GM18519 (cell line): ENCODE data around the gene CD276.

Source experiments
- ATAC-seq: cut with Tn5 transposase; IDR thresholded peaks from one replicate; pipeline ENCODE4 v1.9.1; 2021; ENCODE audit warnings: mild to moderate bottlenecking, moderate library complexity; ENCODE audit not compliant: unreplicated experiment, low FRiP score

Gene CD276

DNA sequence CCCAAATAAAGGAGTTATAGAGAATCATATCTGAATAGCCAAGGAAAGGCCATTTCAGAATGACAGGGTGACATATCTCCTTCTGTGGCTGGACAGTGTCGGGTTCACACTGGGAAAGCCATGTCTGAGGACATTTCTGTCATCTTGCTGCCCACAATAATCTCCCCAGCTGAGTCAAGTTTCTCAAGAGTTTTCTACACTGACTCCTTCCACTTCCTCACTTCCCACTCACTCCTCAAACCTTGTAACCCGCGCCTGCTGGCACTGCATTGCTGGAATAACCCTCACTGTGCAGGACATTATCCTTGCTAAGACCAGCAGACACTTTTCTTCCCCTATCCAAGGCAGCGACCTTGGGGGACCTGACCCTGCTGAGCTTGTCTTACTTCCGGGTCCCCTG is 74.3 kb downstream of the CD276 start:
- ATAC-seq = no peak

DNA sequence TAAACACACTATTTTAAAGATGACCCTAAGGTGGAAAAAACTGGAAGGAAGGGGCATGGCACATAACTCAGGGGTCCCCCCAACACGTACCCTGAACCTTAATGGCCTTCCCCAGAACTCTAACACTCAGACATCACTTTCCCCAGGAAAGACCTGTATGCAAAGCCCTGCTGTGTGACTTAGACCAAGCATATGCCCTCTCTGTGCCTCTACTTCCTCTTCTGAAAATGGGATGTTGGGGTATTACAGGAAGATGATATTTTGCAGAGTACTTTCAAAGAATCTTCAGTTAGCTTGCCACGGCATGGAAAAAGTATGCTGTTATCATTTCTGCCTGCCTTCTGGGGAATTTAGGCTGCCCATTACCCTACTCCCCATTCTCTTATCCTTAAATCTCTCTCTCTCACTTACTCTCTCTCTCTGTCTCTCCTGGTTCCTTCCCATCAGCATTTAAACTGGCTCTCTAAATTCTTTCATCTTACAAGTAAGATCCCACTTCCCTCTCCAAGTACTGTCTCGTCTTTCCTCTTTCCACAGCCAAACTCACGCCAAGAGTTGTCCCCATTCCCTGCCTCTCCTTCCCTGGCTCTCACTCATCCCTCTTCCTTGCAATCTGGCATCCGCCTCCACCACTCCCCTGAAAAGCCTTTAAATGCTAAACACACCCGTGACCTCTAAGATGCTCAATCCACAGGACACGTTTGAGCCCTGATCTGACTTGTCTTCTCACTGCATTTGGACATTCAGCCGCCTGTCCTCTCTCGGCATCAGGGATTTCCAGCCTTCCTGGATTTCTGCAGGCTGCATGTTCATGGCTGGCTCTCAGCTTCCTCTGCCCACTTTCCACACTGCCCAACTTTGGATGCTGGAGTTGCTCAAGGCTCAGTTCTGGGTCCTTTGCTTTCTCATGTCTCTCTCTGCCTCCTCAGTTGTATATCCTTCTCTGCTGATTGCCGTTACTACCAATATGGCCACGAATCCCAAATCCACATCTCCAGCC is 76.4 kb downstream of the CD276 start:
- ATAC-seq = no peak

DNA sequence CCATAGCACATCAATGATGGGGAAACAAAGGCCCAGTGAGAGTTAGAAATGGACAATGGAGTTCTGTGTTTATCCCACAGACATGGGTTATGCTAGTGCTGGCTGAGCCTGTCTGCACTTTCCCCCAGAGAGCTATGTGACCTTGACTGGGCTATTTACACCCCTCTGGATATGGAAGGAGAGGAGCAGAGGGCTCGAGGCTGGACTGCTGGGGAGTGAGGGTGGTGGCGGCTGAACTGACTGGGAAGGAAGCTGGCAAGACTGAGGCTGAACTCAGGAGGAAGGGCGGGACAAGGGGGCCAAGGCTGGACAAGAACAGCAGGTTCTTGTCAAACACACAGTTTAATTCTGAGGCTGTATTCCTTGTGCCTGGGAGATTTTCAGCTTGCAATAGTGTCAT is 79.7 kb downstream of the CD276 start:
- no peak for ATAC-seq
